A549 (cell line): ENCODE results near the gene CEBPZ. TPM values are rescaled to one million over a fixed set of nuclear protein-coding genes. Genes with fewer than 3 reads are reported as not detected.

ENCODE experiments used
- KDM1A ChIP-seq: fragments of 200-600 bp; sonication (generic); IDR thresholded peaks from 2 replicates; pipeline ENCODE4 v1.6.1; 2016; ENCODE audit warnings: low read depth, mild to moderate bottlenecking
- MYC ChIP-seq: IDR thresholded peaks from 2 replicates; pipeline ENCODE4 v1.6.1; 2012; ENCODE audit warnings: mild to moderate bottlenecking, inconsistent platforms, low read length, improper control_type of control experiment, borderline replicate concordance
- PHF8 ChIP-seq: fragments of 200-600 bp; sonication (generic); IDR thresholded peaks from 2 replicates; pipeline ENCODE4 v1.6.1; 2016; ENCODE audit warnings: low read depth, mild to moderate bottlenecking, antibody characterized with exemption, moderate library complexity, borderline replicate concordance
- polyA plus RNA-seq, 4 experiments: library from polyadenylated mRNA; depleted of rRNA in 3 of 4; stranded (reverse); fragments of >200 nt; fragmentation: RNase III in 1 of 4; extraction: RNeasy Plus Mini Kit Qiagen cat#74134 plus additional on column Dnase treatment in 1 of 4; gene quantifications; 2 replicates in 3 of 4; 3 replicates in 1 of 4; pipeline ENCODE4 v1.2.3, GENCODE V29; 2011 to 2017
- TF ChIP-seq, protein P1 (sequence below): fragments of 450-650 bp; IDR thresholded peaks from 2 replicates; pipeline ENCODE4 v1.6.1; 2014; ENCODE audit warnings: antibody characterized with exemption

The CEBPZ gene
- polyA plus RNA-seq, 2 of the 4 experiments (the other 2 are of a cell fraction): 70.9 to 71.5 TPM

DNA sequence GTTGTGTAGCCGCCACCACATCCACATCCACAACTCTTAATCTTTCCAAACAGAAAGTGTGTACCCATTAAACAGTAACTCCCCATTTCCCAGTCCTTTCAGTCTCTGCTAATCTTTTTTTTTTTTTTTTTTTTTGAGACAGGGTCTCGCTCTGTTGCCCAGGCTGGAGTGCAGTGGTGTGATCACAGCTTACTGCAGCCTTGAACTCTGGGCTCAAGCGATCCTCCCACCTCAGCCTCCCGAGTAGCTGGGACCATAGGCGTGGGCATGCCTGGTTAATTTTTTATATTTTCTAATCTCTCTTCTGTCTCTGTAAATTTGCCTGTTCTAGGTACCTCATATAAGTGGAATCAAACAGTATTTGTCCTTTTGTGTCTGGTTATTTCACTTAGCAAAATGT is 78.2 kb downstream of the CEBPZ start (continued):
- TF ChIP-seq KDM1A (no peak), PHF8 (no peak), MYC (no peak)
- TF ChIP-seq, protein P1, sequence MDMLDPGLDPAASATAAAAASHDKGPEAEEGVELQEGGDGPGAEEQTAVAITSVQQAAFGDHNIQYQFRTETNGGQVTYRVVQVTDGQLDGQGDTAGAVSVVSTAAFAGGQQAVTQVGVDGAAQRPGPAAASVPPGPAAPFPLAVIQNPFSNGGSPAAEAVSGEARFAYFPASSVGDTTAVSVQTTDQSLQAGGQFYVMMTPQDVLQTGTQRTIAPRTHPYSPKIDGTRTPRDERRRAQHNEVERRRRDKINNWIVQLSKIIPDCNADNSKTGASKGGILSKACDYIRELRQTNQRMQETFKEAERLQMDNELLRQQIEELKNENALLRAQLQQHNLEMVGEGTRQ: no peak

Other genes with a start within 250 kb of the CEBPZ start
- gene HEATR5B, start 147.2 kb downstream of the CEBPZ start, polyA plus RNA-seq (2011; rRNA removed): 25.0 and 26.1 TPM in 2 replicates
- 6.6 to 8.4 TPM (median 7.7 TPM) in 3 replicates for gene HEATR5B, start 147.2 kb downstream of the CEBPZ start, polyA plus RNA-seq (2017; fragmentation: RNase III; extraction: RNeasy Plus Mini Kit Qiagen cat#74134 plus additional on column Dnase treatment)
- gene GPATCH11, start 147.1 kb downstream of the CEBPZ start, polyA plus RNA-seq (2011; rRNA removed): 8.1 and 10.4 TPM in 2 replicates
- gene GPATCH11, start 147.1 kb downstream of the CEBPZ start, polyA plus RNA-seq (2017; fragmentation: RNase III; extraction: RNeasy Plus Mini Kit Qiagen cat#74134 plus additional on column Dnase treatment): 8.2 to 9.0 TPM (median 8.9 TPM) in 3 replicates
- 34.6 and 47.2 TPM in 2 replicates for gene EIF2AK2, start 74.6 kb downstream of the CEBPZ start, polyA plus RNA-seq (2011; rRNA removed)
- gene EIF2AK2, start 74.6 kb downstream of the CEBPZ start, polyA plus RNA-seq (2017; fragmentation: RNase III; extraction: RNeasy Plus Mini Kit Qiagen cat#74134 plus additional on column Dnase treatment): 27.1 to 30.1 TPM (median 29.8 TPM) in 3 replicates
- gene SULT6B1, start 42.9 kb downstream of the CEBPZ start, polyA plus RNA-seq (2011; rRNA removed): not detected in 2 replicates
- not detected in 3 replicates for gene SULT6B1, start 42.9 kb downstream of the CEBPZ start, polyA plus RNA-seq (2017; fragmentation: RNase III; extraction: RNeasy Plus Mini Kit Qiagen cat#74134 plus additional on column Dnase treatment)
- 78.1 and 87.4 TPM in 2 replicates for gene CEBPZOS, start 35.1 kb downstream of the CEBPZ start, polyA plus RNA-seq (2011; rRNA removed)
- gene CEBPZOS, start 35.1 kb downstream of the CEBPZ start, polyA plus RNA-seq (2017; fragmentation: RNase III; extraction: RNeasy Plus Mini Kit Qiagen cat#74134 plus additional on column Dnase treatment): 55.9 to 69.2 TPM (median 61.3 TPM) in 3 replicates
- 40.2 and 48.0 TPM in 2 replicates for gene NDUFAF7, start 62 bp upstream of the CEBPZ start, polyA plus RNA-seq (2011; rRNA removed)
- 28.8 to 29.3 TPM (median 29.0 TPM) in 3 replicates for gene NDUFAF7, start 62 bp upstream of the CEBPZ start, polyA plus RNA-seq (2017; fragmentation: RNase III; extraction: RNeasy Plus Mini Kit Qiagen cat#74134 plus additional on column Dnase treatment)
- gene PRKD3, start 93.2 kb upstream of the CEBPZ start, polyA plus RNA-seq (2011; rRNA removed): 26.9 and 28.9 TPM in 2 replicates
- gene PRKD3, start 93.2 kb upstream of the CEBPZ start, polyA plus RNA-seq (2017; fragmentation: RNase III; extraction: RNeasy Plus Mini Kit Qiagen cat#74134 plus additional on column Dnase treatment): 16.1 to 18.2 TPM (median 16.6 TPM) in 3 replicates
- gene QPCT, start 113.0 kb upstream of the CEBPZ start, polyA plus RNA-seq (2011; rRNA removed): 42.7 and 68.7 TPM in 2 replicates
- 16.6 to 20.0 TPM (median 18.7 TPM) in 3 replicates for gene QPCT, start 113.0 kb upstream of the CEBPZ start, polyA plus RNA-seq (2017; fragmentation: RNase III; extraction: RNeasy Plus Mini Kit Qiagen cat#74134 plus additional on column Dnase treatment)